HL-60/S4 treated with phorbol 12-myristate 13-acetate at 8.2 ng/mL for 4 days and 3 days (cell line): ENCODE data around the gene SSX2IP.

Experiments used
- in situ Hi-C: fragments of 300-500 bp; cut with MboI; formaldehyde crosslinking; loops from 2 replicates; pipeline ENCODE4 v1.15.0; 2022; ENCODE audit warnings: low sequenced_read_pairs

The SSX2IP gene

GRCh38 chr1:84711121-84711520 is 20.9 kb upstream of the SSX2IP start:
- in situ Hi-C loops, result no loop called here

- in situ Hi-C loops, result no loop called here
These were observed 18.9 kb upstream of the SSX2IP start for GRCh38 chr1:84709131-84709530.

- in situ Hi-C loops, result no loop called here
These were observed 17.8 kb upstream of the SSX2IP start for GRCh38 chr1:84708031-84708430.

- in situ Hi-C loops, result no loop called here
These were observed 15.3 kb upstream of the SSX2IP start for GRCh38 chr1:84705513-84705912.

- in situ Hi-C loops, result no loop called here
These were observed 14.7 kb upstream of the SSX2IP start for GRCh38 chr1:84704872-84705417.

- in situ Hi-C loops, result no loop called here
These were observed 13.2 kb upstream of the SSX2IP start for GRCh38 chr1:84703431-84703830.

- in situ Hi-C loops, result no loop called here
These were observed 11.9 kb upstream of the SSX2IP start for GRCh38 chr1:84702143-84702542.

GRCh38 chr1:84701376-84701775 is 11.1 kb upstream of the SSX2IP start:
- in situ Hi-C loops, result no loop called here

GRCh38 chr1:84700070-84700469 is 9.8 kb upstream of the SSX2IP start:
- in situ Hi-C loops, result no loop called here

GRCh38 chr1:84698151-84699110 is 8.2 kb upstream of the SSX2IP start:
- in situ Hi-C loops, result no loop called here

GRCh38 chr1:84693785-84694184 is 3.5 kb upstream of the SSX2IP start:
- in situ Hi-C loops, result no loop called here

- in situ Hi-C loops, result no loop called here
These were observed 2.7 kb upstream of the SSX2IP start for GRCh38 chr1:84693005-84693404.

GRCh38 chr1:84692391-84692790 is 2.1 kb upstream of the SSX2IP start:
- in situ Hi-C loops, result no loop called here

GRCh38 chr1:84691122-84691783 is 992 bp upstream of the SSX2IP start:
- in situ Hi-C loops, result no loop called here

- in situ Hi-C loops, result no loop called here
These were observed 506 bp downstream of the SSX2IP start for GRCh38 chr1:84689514-84690396.

GRCh38 chr1:84688463-84689061 is 1.7 kb downstream of the SSX2IP start:
- in situ Hi-C loops, result no loop called here

- in situ Hi-C loops, result no loop called here
These were observed 2.4 kb downstream of the SSX2IP start for GRCh38 chr1:84687714-84688462.

- in situ Hi-C loops, result no loop called here
These were observed 4.0 kb downstream of the SSX2IP start for GRCh38 chr1:84686223-84686622.

GRCh38 chr1:84683508-84683907 is 6.8 kb downstream of the SSX2IP start:
- in situ Hi-C loops, result no loop called here

- in situ Hi-C loops, result no loop called here
These were observed 8.2 kb downstream of the SSX2IP start for GRCh38 chr1:84682047-84682446.
